G401.6 (cell line): ENCODE measurements around the gene SSPN.
A peak's percentile ranks its signal among the peaks of the same experiment; 100 is the strongest.

Experiments
- FAIRE-seq: peaks from 2 replicates; lab custom pipeline; 2012; peaks lifted over from hg19 to GRCh38; lab: Jason Lieb, UNC

Gene SSPN

GRCh38 chr12:26187014-26187798 is 8.2 kb upstream of the SSPN start:
- no peak for FAIRE-seq

GRCh38 chr12:26188127-26188526 is 7.2 kb upstream of the SSPN start:
- no peak for FAIRE-seq

- FAIRE-seq, result peak; percentile 58
Measured at GRCh38 chr12:26188641-26189040, 6.7 kb upstream of the SSPN start.

- no peak for FAIRE-seq
Measured at GRCh38 chr12:26192142-26192541, 3.2 kb upstream of the SSPN start.

- no peak for FAIRE-seq
Measured at GRCh38 chr12:26193539-26193938, 1.8 kb upstream of the SSPN start.

- no peak for FAIRE-seq
Measured at GRCh38 chr12:26195641-26196420, 458 bp downstream of the SSPN start.

- no peak for FAIRE-seq
Measured at GRCh38 chr12:26196421-26196716, 996 bp downstream of the SSPN start.

GRCh38 chr12:26197832-26198231 is 2.5 kb downstream of the SSPN start:
- FAIRE-seq, result no peak

- FAIRE-seq, result no peak
Measured at GRCh38 chr12:26198742-26199141, 3.4 kb downstream of the SSPN start.

GRCh38 chr12:26203167-26203780 is 7.9 kb downstream of the SSPN start:
- FAIRE-seq, result no peak

- no peak for FAIRE-seq
Measured at GRCh38 chr12:26204612-26205289, 9.4 kb downstream of the SSPN start.

- no peak for FAIRE-seq
Measured at GRCh38 chr12:26205298-26205697, 9.9 kb downstream of the SSPN start.

- FAIRE-seq, result no peak
Measured at GRCh38 chr12:26205941-26206340, 10.6 kb downstream of the SSPN start.

- FAIRE-seq, result no peak
Measured at GRCh38 chr12:26211331-26211730, 16.0 kb downstream of the SSPN start.

- no peak for FAIRE-seq
Measured at GRCh38 chr12:26212396-26212795, 17.0 kb downstream of the SSPN start.

GRCh38 chr12:26212988-26213387 is 17.6 kb downstream of the SSPN start:
- no peak for FAIRE-seq

GRCh38 chr12:26214121-26214520 is 18.7 kb downstream of the SSPN start:
- FAIRE-seq, result no peak

GRCh38 chr12:26219736-26220135 is 24.4 kb downstream of the SSPN start:
- no peak for FAIRE-seq

GRCh38 chr12:26224657-26225056 is 29.3 kb downstream of the SSPN start:
- no peak for FAIRE-seq

GRCh38 chr12:26226122-26226521 is 30.7 kb downstream of the SSPN start:
- FAIRE-seq, result no peak

- no peak for FAIRE-seq
Measured at GRCh38 chr12:26226629-26227360, 31.4 kb downstream of the SSPN start.

GRCh38 chr12:26227361-26227745 is 32.0 kb downstream of the SSPN start:
- no peak for FAIRE-seq
